Erythroblast (primary cell): ENCODE results near the gene KREMEN2.

Source experiments
- GATA1 ChIP-seq: IDR thresholded peaks from 2 replicates; pipeline ENCODE4 v1.6.1; 2011; ENCODE audit warnings: low read depth, mild to moderate bottlenecking, control low read depth, low read length, moderate library complexity
- POLR2A ChIP-seq: IDR thresholded peaks from 2 replicates; pipeline ENCODE4 v1.6.1; 2011; ENCODE audit warnings: mild to moderate bottlenecking, low read length

DNA sequence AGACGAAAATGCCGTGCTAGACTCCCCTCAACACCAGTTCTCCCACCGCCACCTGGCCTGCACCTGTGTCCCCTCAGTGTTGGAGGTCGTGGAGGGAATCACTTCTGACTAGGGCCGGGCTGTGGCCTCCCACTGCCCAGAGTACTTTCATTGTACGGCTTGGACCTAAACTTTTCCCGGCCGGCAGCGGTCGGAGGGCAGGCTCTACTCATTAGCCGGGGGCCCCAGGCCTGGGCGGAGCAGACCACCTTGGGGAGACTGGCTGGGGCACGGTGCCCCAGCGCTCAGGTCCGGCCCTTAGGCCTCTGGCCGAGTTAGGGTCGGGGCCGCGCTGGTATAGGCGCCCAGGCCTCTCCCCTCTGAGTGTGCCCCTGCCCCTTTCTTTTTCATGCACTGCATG lies 53.3 kb downstream of the KREMEN2 start:
- no peak for TF ChIP-seq POLR2A
- TF ChIP-seq GATA1 = no peak
